Activated CD8-positive, alpha-beta T cell treated with anti-CD3 and anti-CD28 coated beads for 36 hours (primary cell): Measurements from ENCODE around the gene ZNF101. TPM values are rescaled to one million over a fixed set of nuclear protein-coding genes. Genes with fewer than 3 reads are reported as not detected.
"Not testable (repeated sequence)": the region's sequence is repeated elsewhere in the genome, so short reads cannot be mapped to it uniquely, and the experiment has no call there.

ENCODE experiments used
- ATAC-seq: fragments of 200-7000 bp; cut with Tn5 transposase; one replicate; pipeline ENCODE4 v1.10.0; 2021; ENCODE audit warnings: mild to moderate bottlenecking, moderate library complexity
- CTCF ChIA-PET: fragments of 350-600 bp; sonication (Branson Sonifier 250); formaldehyde crosslinking; loops from one replicate; lab custom pipeline; 2021; ENCODE audit warnings: antibody characterized with exemption; lab: Charles Lee
- POLR2A ChIA-PET: fragments of 350-600 bp; sonication (Branson Sonifier 250); formaldehyde crosslinking; loops from one replicate; lab custom pipeline; 2021; ENCODE audit warnings: antibody characterized with exemption; lab: Charles Lee
- DNase-seq: peaks from one replicate; pipeline ENCODE4 v3.0.0-alpha.2; 2020
- H3K27ac Mint-ChIP-seq: one replicate; pipeline ENCODE4 v1.8.0; 2021; ENCODE audit warnings: mild to moderate bottlenecking, mixed read lengths
- H3K27me3 Mint-ChIP-seq: one replicate; pipeline ENCODE4 v1.8.0; 2021; ENCODE audit warnings: mixed read lengths
- H3K36me3 Mint-ChIP-seq: one replicate; pipeline ENCODE4 v1.8.0; 2021; ENCODE audit warnings: low read depth, mixed read lengths
- H3K4me1 Mint-ChIP-seq: one replicate; pipeline ENCODE4 v1.8.0; 2021; ENCODE audit warnings: low read depth, mixed read lengths
- H3K4me3 Mint-ChIP-seq: one replicate; pipeline ENCODE4 v1.8.0; 2021; ENCODE audit warnings: mild to moderate bottlenecking, moderate library complexity, mixed read lengths
- H3K9me3 Mint-ChIP-seq: one replicate; pipeline ENCODE4 v1.8.0; 2021; ENCODE audit warnings: mixed read lengths
- intact Hi-C: fragments of 100-400 bp; cut with micrococcal nuclease; formaldehyde crosslinking; loops from one replicate; pipeline ENCODE4 v1.10.0; 2022
- total RNA-seq, 2 experiments: library from RNA; stranded (reverse); gene quantifications; one replicate each; pipeline ENCODE4 v1.2.3, GENCODE V29; 2021
- TF ChIP-seq, protein P1 (sequence below): fragments of 200-600 bp; IDR thresholded peaks from one replicate; pipeline ENCODE4 v1.8.0; 2022; ENCODE audit warnings: antibody characterized with exemption, mild to moderate bottlenecking

ZNF101 gene
- total RNA-seq, 2 experiments from 2014 or later: 82.5 to 85.2 TPM

DNA sequence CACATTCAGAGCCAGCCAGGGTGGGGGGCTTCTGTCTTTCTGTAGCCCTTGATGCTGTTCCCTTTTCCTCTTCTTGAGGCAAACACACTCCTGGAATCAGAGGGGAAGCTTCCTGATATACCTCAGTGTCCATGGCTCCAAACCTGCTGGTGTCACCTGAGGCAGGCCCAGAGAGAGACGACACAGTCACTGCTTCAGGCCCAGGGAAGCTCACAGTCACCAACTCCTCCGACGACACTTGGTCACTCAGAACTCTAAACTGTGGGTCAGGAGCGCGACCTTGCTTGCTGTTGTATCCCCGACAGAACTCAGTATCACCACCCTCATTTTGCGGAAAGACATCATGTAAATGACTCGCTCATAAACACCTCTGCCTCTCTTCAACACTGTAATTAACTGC, 6.3 kb upstream of the ZNF101 start:
- no peaks in the 10 kb centered on the region for H3K27me3 Mint-ChIP-seq
- no peaks in the 10 kb centered on the region for H3K9me3 Mint-ChIP-seq
- TF ChIP-seq, protein P1, sequence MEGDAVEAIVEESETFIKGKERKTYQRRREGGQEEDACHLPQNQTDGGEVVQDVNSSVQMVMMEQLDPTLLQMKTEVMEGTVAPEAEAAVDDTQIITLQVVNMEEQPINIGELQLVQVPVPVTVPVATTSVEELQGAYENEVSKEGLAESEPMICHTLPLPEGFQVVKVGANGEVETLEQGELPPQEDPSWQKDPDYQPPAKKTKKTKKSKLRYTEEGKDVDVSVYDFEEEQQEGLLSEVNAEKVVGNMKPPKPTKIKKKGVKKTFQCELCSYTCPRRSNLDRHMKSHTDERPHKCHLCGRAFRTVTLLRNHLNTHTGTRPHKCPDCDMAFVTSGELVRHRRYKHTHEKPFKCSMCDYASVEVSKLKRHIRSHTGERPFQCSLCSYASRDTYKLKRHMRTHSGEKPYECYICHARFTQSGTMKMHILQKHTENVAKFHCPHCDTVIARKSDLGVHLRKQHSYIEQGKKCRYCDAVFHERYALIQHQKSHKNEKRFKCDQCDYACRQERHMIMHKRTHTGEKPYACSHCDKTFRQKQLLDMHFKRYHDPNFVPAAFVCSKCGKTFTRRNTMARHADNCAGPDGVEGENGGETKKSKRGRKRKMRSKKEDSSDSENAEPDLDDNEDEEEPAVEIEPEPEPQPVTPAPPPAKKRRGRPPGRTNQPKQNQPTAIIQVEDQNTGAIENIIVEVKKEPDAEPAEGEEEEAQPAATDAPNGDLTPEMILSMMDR: no peak
- intact Hi-C loops: loop anchor here (10.0 kb wide), 1 partner anchor 152 kb away; no protein-coding TSS in a partner anchor
- peaks cover 44% of the 10 kb centered on the region for H3K36me3 Mint-ChIP-seq
- H3K4me1 Mint-ChIP-seq: peaks cover 24% of the 10 kb centered on the region
- ChIA-PET CTCF (interaction anchor here (0.7 to 3.5 kb wide), 8 partner anchors 18 to 297 kb away, joined by 3 to 14 read pairs (median 3); partner anchors contain the start of genes GMIP and ZNF14), POLR2A (interaction anchor here (0.6 to 2.8 kb wide), 16 partner anchors 11 to 252 kb away, joined by 3 to 23 read pairs (median 4); partner anchors contain the start of genes LPAR2, ZNF253 and ZNF506)
- peak overlapping the region; percentile 88 for H3K4me3 Mint-ChIP-seq
- DNase-seq: no peak
- peak overlapping the region; percentile 94 for H3K27ac Mint-ChIP-seq
- no peak for ATAC-seq

DNA sequence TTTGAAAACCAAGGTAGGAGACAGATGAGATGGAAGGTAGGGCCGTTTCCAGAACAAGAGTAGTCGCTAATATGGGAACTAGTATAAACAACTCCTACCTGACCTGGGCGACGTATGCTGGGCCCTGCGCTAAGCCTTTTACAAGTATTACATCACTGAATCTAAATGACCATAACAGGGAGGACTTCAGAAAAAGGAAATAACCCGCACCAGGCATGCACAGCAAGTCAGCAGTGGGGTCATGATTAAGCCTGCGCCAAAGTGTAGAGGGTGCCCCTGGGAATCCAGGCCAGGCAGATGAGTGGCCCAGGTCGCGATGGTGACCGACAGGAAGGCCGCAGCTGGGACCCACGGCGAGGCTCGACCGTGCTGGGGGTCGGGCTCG, 5.8 kb upstream of the ZNF101 start:
- Mint-ChIP-seq H3K9me3 (no peaks in the 10 kb centered on the region), H3K36me3 (peaks cover 46% of the 10 kb centered on the region), H3K27ac (peak overlapping the region; percentile 94), H3K27me3 (no peaks in the 10 kb centered on the region), H3K4me3 (peak overlapping the region; percentile 88), H3K4me1 (peaks cover 27% of the 10 kb centered on the region)
- POLR2A ChIA-PET: interaction anchor here (0.6 to 2.8 kb wide), 17 partner anchors 11 to 253 kb away, joined by 3 to 23 read pairs (median 4); partner anchors contain the start of genes GMIP, LPAR2, ZNF14 and ZNF253
- no peak for DNase-seq
- TF ChIP-seq, protein P1: no peak
- peak; percentile 0 for ATAC-seq
- intact Hi-C loops: loop anchor here (10.0 kb wide), 1 partner anchor 152 kb away; no protein-coding TSS in a partner anchor
- CTCF ChIA-PET: interaction anchor here (1.1 to 3.5 kb wide), 5 partner anchors 19 to 296 kb away, joined by 3 to 14 read pairs (median 3); partner anchors contain the start of gene GMIP

DNA sequence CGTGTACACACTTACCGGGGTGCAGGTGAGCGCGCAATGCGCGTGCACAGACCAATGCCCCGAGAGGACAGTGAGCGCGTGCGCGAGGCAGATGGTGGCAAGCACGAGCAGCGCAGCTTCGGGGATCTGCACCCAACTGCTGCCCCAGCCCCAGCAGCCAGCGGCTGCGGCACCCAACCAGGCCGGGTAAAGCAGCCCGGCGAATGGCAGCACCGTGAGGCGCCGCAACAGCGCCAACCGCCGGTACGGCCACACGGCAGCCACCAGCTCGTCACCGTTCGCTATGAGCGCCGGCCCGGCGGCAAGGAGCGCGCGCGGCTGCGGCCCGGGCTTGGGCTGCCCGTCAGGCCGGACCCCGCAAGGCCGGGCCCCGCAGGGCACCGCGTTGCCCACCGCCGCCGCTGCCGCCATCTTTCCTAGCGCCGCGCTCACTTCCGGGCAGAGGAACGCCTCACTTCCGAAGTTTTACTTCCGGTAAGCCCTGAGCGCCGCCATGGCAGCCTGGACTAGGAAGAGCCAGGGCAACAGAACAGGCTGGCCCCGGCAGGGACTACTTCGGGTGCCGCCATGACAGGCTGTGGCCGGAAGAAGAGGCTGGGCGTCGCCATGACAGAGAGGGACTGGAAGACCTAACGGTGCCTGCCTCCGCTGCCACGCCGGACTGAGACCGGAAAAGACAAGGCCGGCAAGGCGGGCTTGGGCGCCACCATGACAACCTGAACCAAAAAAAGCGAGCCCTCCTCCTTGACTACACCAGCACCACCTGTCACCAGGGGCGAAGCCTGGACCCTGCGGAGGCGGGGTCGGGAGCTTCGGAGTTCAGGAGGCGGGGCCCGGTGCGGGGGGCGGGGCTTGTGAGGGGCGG, 5.2 kb upstream of the ZNF101 start, which contains the start of gene ATP13A1:
Gene ATP13A1, minus strand, starts transcription at position 421 of the 865 bp plus-strand sequence. Its CDS starts 10 bp downstream, at position 411.
- intact Hi-C loops: loop anchor here (10.0 kb wide), 1 partner anchor 151 kb away; no protein-coding TSS in a partner anchor
- CTCF ChIA-PET: interaction anchor here (1.1 to 3.5 kb wide), 4 partner anchors 19 to 296 kb away, joined by 3 to 14 read pairs (median 3); partner anchors contain the start of gene GMIP
- Mint-ChIP-seq H3K27me3 (no peaks in the 10 kb centered on the region), H3K36me3 (peaks cover 43% of the 10 kb centered on the region), H3K9me3 (no peaks in the 10 kb centered on the region), H3K4me1 (peaks cover 29% of the 10 kb centered on the region), H3K27ac (peak within 1 kb of the TSS; percentile 97), H3K4me3 (peak within 1 kb of the TSS; percentile 88)
- DNase-seq (peak; percentile 95), ATAC-seq (peak; percentile 69)
- POLR2A ChIA-PET: interaction anchor here (0.6 to 2.8 kb wide), 19 partner anchors 12 to 253 kb away, joined by 3 to 23 read pairs (median 3); partner anchors contain the start of genes GMIP, LPAR2, ZNF14 and ZNF253
- TF ChIP-seq, protein P1: no peak

GRCh38 chr19:19665420-19665948, 3.2 kb upstream of the ZNF101 start:
- H3K9me3 Mint-ChIP-seq: not testable (repeated sequence)

GRCh38 chr19:19670070-19670551, 1.5 kb downstream of the ZNF101 start:
- Mint-ChIP-seq H3K27me3 (no peaks in the 10 kb centered on the region), H3K4me1 (peaks cover 31% of the 10 kb centered on the region), H3K9me3 (peaks cover 13% of the 10 kb centered on the region), H3K36me3 (peaks cover 66% of the 10 kb centered on the region), H3K4me3 (peak overlapping the region; percentile 78), H3K27ac (peak overlapping the region; percentile 94)
- TF ChIP-seq, protein P1: no peak
- DNase-seq (peak; percentile 23), ATAC-seq (no peak)
- POLR2A ChIA-PET: interaction anchor here (0.9 to 3.5 kb wide), 9 partner anchors 16 to 198 kb away, joined by 3 to 18 read pairs (median 3); partner anchors contain the start of genes NDUFA13, TSSK6, ZNF253 and ZNF506
- CTCF ChIA-PET: no interaction called here
- intact Hi-C loops: no loop called here

More at GRCh38 chr19:19665420-19665948, 3.2 kb upstream of the ZNF101 start:
- Mint-ChIP-seq H3K36me3 (peaks cover 45% of the 10 kb centered on the region), H3K4me1 (peaks cover 33% of the 10 kb centered on the region), H3K27ac (peak overlapping the region; percentile 46), H3K4me3 (peak overlapping the region; percentile 21)
- H3K27me3 Mint-ChIP-seq, ATAC-seq, CTCF ChIA-PET, DNase-seq: not testable (repeated sequence)
- POLR2A ChIA-PET: interaction anchor here (0.9 to 1.0 kb wide), 2 partner anchors 13 to 130 kb away, joined by 3 read pairs; no protein-coding TSS in a partner anchor
- intact Hi-C loops: loop anchor here (10.0 kb wide), 1 partner anchor 149 kb away; no protein-coding TSS in a partner anchor
